LoVo (cell line): ENCODE results near the gene ARHGAP30.
A peak's percentile ranks its signal among the peaks of the same experiment; 100 is the strongest.

Experiments used
- DNase-seq: peaks from one replicate; pipeline ENCODE4 v3.0.0-alpha.2; 2016; ENCODE audit warnings: low spot score

The ARHGAP30 gene

DNA sequence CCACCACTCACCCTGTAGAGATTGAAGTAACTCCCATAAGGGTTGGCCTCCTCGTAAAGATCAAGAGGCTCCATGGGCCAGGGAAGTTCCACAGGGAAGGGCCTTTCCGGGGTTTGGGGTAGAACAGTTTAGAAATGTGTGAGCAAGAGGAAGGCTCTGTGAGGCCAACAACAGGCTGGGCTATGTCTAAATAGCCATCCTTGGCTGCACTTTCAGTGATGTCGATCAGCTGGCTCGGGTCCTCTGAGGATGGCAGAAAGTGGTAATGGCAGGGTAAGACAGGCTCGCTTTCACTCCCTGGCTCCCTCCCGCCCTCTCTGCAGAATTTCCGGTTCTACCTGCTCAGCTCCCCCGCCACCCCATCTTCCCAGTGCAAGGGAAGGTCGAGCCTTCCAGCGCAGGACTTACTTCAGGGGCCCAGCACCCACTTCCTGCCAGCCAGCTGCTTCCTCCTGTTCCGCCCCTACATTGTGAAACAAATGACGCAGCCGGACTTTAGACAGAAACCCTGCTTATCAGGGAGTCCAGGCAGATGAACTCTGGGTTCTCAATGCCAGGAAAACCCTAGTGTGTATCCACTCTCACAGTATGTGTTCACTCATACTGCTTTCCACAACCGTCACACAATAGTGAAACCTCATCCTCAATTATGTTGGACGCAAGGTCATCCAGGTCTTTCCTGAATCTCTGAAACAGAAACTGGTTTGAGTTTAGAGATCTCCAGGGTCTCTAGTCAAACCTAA is 56.0 kb downstream of the ARHGAP30 start:
- peak; percentile 71 for DNase-seq

DNA sequence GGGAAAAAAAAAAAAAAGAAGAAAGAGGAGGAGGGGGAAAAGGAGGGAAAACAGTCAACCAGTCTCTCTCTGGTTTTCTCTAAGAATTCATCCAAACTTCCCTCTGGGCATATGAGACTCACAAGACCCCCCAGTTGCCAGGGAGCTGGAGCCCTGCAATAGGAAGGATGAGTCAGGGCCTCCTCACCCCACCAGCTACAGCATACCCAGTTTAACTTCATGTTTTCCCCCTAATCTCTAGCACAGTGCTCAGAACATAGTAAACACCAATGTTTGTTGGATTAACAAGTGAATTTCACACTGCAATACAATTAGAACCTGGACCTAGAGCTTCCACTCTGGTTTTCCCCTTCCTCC is 56.6 kb downstream of the ARHGAP30 start:
- no peak for DNase-seq

- no peak for DNase-seq
Measured at GRCh38 chr1:161012420-161012819, 57.3 kb downstream of the ARHGAP30 start.

DNA sequence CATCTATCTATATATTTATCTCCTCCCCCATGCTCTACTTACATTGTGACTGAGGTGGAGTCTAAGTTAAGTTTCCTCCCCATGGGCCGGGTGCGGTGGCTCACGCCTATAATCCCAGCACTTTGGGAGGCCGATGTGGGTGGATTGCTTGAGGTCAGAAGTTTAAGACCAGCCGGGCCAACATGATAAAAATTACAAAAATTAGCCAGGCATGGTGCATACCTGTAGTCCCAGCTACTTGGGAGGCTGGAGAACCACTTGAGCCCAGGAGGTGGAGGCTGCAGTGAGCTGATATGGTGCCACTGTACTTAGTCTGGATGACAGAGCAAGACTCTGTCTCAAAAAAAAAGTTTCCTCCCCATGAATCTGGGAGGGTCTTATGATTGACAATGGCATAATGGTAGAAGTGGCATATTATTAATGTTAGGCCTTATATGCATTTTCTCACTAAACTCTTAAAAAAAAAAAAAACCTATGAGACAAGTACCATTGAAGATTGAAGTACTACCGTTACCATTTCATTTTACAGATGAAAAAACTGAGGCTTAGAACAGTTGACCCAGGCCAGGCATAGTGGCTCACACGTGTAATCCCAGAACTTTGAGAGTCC is 60.0 kb downstream of the ARHGAP30 start:
- no peak for DNase-seq

- no peak for DNase-seq
Measured at GRCh38 chr1:161008869-161009510, 60.7 kb downstream of the ARHGAP30 start.

DNA sequence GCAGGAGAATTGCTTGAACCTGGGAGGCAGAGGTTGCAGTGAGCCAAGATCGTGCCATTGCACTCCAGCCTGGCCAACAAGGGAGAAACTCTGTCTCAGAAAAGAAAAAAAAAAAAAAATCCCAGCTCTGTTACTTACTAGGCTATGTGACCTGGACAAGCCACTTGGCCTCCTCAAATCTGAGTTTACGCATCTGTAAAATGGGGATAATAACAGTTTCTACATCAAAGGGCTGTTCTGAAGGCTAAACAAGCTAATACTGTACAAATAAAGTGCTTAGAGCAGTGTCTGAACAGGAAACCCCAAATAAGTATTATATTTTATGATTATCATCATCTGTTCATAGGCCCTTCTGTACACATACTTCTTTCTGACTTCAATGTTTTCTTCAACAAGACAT is 62.3 kb downstream of the ARHGAP30 start:
- no peak for DNase-seq

DNA sequence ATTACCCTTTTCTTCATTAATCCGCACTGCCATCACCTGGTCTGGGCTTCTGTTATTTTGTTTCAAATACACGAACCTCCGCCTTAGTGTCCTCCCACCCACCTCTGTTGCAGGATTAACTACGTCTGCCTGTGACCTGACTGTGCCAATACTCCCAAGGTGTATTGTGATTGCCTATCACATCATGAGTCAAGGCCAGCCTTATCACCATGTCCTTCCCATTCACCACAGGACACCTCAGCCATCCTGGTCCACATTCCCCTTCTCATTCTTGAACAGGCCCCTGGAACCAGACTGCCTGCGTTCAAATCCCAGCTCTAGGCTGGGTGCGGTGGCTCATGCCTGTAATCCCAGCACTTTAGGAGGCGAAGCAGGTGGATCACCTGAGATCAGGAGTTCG is 63.1 kb downstream of the ARHGAP30 start:
- DNase-seq: no peak

DNA sequence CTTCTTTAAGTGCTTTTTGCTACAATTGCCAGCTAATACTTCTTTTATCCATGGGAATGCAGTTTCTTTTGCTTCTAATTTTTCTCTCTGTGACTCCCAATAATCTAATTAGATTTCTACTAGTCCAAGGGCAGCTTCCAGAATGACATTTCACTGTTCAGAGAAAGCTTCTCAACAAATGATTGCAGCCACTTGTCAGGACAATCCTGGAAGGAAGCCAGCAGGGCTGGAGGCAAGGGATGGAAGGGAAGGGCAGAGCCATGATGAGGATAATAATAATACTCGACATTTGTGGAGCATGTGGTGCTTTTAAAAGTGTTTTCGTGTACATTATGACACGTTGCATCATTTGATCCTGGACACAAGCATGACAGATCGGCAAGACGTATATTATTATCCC is 68.2 kb downstream of the ARHGAP30 start:
- no peak for DNase-seq

DNA sequence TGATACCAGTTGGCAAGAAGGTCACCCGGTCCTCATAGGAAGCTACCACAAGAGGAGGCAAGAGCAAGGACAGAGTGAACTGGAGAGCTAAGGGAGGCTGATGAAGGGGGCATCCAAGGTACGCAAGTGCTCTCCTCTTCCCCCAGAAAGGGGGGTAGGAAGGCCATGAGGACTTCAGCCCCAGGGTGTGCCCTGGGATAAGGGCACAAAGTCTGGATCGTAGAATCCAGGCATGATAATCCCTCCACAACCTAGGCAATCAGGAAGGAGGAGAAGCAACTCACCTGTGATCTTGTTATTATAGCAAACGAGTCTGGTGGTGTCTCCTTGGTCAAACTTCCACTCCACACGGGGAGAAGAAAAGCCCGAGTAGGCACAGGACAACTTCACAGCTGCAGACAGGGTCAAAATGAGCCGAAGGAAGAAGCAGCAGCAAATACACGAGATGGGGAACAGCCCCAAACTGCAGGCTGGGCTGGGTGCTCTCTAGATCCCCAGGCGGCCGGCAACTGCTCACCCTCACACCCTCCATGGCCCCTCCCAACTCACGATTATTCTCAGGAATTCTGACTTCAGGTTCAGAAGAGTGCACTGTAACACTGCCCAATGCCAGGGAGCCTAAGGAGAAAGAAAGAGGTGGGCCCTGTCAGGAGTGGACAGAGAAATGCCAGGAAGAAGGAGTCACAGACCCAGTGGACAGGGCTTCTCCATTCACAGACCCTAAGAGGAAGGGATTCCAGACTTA is 68.8 kb downstream of the ARHGAP30 start:
- DNase-seq: no peak

- no peak for DNase-seq
Measured at GRCh38 chr1:160999376-160999775, 70.3 kb downstream of the ARHGAP30 start.

GRCh38 chr1:160997323-160998038 is 72.2 kb downstream of the ARHGAP30 start:
- peak; percentile 32 for DNase-seq
